Natural killer cell (primary cell): ENCODE measurements around the gene PHAF1. TPM values are rescaled to one million over a fixed set of nuclear protein-coding genes. Genes with fewer than 3 reads are reported as not detected.

ENCODE experiments used
- ATAC-seq, 3 donors: fragments of 150-1000 bp in 2 of 3; fragments of 200-7000 bp in 1 of 3; cut with Tn5 transposase; 1 replicate in 1 of 3; 2 replicates in 2 of 3; pipeline ENCODE4 v1.10.0; 2021; ENCODE audit warnings: mild to moderate bottlenecking in 2 of 3, moderate library complexity in 2 of 3
- DNase-seq, 2 donors: peaks; one replicate each; pipeline versions ENCODE4 v3.0.0 to v3.0.0-alpha.2; 2013 to 2021; ENCODE audit warnings: mixed read lengths in 1 of 2
- H3K27ac ChIP-seq: one replicate; pipeline ENCODE4 v1.5.1; 2013; ENCODE audit warnings: mild to moderate bottlenecking, low read length
- H3K27me3 ChIP-seq: one replicate; pipeline ENCODE4 v1.6.1; 2013; ENCODE audit warnings: low read length; ENCODE audit not compliant: control insufficient read depth, insufficient read depth
- H3K36me3 ChIP-seq: one replicate; pipeline ENCODE4 v1.6.1; 2013; ENCODE audit warnings: low read length; ENCODE audit not compliant: control insufficient read depth, insufficient read depth
- H3K4me1 ChIP-seq: one replicate; pipeline ENCODE4 v1.6.1; 2013; ENCODE audit warnings: low read length; ENCODE audit not compliant: control insufficient read depth, insufficient read depth
- H3K4me3 ChIP-seq: one replicate; pipeline ENCODE4 v1.5.1; 2013; ENCODE audit warnings: low read length
- H3K9me3 ChIP-seq: one replicate; pipeline ENCODE4 v1.6.1; 2013; ENCODE audit warnings: low read length; ENCODE audit not compliant: control insufficient read depth, insufficient read depth
- H3K27ac Mint-ChIP-seq, 2 donors: one replicate each; pipeline ENCODE4 v1.8.0; 2022; ENCODE audit warnings: mild to moderate bottlenecking in 2 of 2, mixed read lengths in 2 of 2, moderate library complexity in 1 of 2
- H3K27me3 Mint-ChIP-seq, 2 donors: one replicate each; pipeline ENCODE4 v1.8.0; 2022; ENCODE audit warnings: low read depth in 2 of 2, mixed read lengths in 2 of 2
- H3K36me3 Mint-ChIP-seq: one replicate; pipeline ENCODE4 v1.8.0; 2022; ENCODE audit warnings: mixed read lengths
- H3K4me1 Mint-ChIP-seq, 2 donors: one replicate each; pipeline ENCODE4 v1.8.0; 2022; ENCODE audit warnings: mixed read lengths in 2 of 2
- H3K4me3 Mint-ChIP-seq: one replicate; pipeline ENCODE4 v1.8.0; 2022; ENCODE audit warnings: mild to moderate bottlenecking, moderate library complexity, mixed read lengths
- H3K9me3 Mint-ChIP-seq, 2 donors: one replicate each; pipeline ENCODE4 v1.8.0; 2022; ENCODE audit warnings: mixed read lengths in 2 of 2
- WGBS: methylation state at CpG from one replicate; pipeline ENCODE4 v1.1.7; 2013; ENCODE audit warnings: missing lambda C conversion rate; ENCODE audit not compliant: insufficient coverage; 5-methylcytosine and 5-hydroxymethylcytosine counted together
- intact Hi-C: fragments of 100-400 bp; cut with micrococcal nuclease; formaldehyde crosslinking; loops from one replicate; pipeline ENCODE4 v1.14.2; 2022
- total RNA-seq, 4 donors: library from RNA; stranded (reverse); fragments of 120-200 nt in 1 of 4; gene quantifications; one replicate each; pipeline versions ENCODE4 v1.2.3 to v1.2.4, GENCODE V29; 2013 to 2022
- TF ChIP-seq, protein P1 (sequence below): fragments of 200-600 bp; IDR thresholded peaks from one replicate; pipeline ENCODE4 v1.8.0; 2022; ENCODE audit warnings: antibody characterized with exemption

The PHAF1 gene
- 10 to 100 TPM; 17.0 to 22.4 (median 22.0) TPM for total RNA-seq
- total RNA-seq (2013) = 17.9 TPM

DNA sequence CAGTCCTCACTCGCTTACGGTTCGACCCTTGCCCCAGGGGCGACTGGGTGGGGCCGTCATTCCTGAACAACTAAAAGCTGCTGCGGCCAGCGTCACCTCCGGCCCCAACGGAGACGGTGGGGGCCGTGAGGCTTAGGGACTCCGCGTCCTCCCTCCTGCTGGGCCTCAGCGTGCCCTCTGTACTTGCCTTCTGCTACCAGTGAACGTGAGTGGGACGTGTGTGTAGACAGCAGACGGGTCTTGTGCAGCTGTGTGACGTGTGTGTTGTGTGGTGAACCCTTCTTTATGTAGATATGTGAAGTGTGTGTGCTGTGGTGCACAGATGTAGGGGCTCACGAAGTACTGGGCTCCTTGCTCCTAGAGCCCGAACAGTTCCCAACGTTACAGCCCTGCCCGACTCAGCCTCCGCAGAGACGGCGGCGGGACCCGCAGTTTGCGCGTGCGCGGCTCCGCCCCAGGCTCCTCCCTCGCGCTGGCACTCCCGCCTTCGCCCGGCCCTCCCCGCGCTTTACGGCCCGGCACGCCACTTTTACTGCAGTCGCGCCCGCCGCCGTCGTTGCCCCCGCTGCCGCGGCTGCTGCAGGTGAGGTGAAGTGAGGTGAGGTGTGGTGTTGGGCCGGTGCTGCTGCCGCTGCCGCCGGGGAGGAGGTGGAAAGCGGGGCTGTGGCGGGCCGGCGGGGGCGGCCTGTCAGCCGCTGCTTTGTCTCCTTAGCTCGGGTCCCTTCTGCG is at the start of gene PHAF1:
Gene PHAF1, plus strand, starts transcription at position 535 of the 729 bp plus-strand sequence. CDS start 235 bp downstream, outside the sequence.
- peak within 1 kb of the TSS; percentile 65 to 86 for H3K27ac Mint-ChIP-seq
- Histone ChIP-seq H3K9me3 (no peaks in the 10 kb centered on the region), H3K36me3 (no peaks in the 10 kb centered on the region), H3K4me3 (peak within 1 kb of the TSS; percentile 75), H3K27me3 (no peaks in the 10 kb centered on the region), H3K4me1 (peaks cover 25% of the 10 kb centered on the region), H3K27ac (peak within 1 kb of the TSS; percentile 31)
- no peaks in the 10 kb centered on the region for H3K36me3 Mint-ChIP-seq
- H3K27me3 Mint-ChIP-seq = no peaks in the 10 kb centered on the region
- peak within 1 kb of the TSS; percentile 94 for H3K4me3 Mint-ChIP-seq
- peaks cover 34 to 38% of the 10 kb centered on the region in 2 donors for H3K4me1 Mint-ChIP-seq
- DNase-seq (peak; percentile 97), ATAC-seq (peak; percentile 91 to 97 (median 95))
- TF ChIP-seq, protein P1, sequence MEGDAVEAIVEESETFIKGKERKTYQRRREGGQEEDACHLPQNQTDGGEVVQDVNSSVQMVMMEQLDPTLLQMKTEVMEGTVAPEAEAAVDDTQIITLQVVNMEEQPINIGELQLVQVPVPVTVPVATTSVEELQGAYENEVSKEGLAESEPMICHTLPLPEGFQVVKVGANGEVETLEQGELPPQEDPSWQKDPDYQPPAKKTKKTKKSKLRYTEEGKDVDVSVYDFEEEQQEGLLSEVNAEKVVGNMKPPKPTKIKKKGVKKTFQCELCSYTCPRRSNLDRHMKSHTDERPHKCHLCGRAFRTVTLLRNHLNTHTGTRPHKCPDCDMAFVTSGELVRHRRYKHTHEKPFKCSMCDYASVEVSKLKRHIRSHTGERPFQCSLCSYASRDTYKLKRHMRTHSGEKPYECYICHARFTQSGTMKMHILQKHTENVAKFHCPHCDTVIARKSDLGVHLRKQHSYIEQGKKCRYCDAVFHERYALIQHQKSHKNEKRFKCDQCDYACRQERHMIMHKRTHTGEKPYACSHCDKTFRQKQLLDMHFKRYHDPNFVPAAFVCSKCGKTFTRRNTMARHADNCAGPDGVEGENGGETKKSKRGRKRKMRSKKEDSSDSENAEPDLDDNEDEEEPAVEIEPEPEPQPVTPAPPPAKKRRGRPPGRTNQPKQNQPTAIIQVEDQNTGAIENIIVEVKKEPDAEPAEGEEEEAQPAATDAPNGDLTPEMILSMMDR = no peak
- H3K9me3 Mint-ChIP-seq = no peaks in the 10 kb centered on the region
- 3% methylated on average over 63 of the region's 63 CpGs for WGBS
- intact Hi-C loops = loop anchor here (1.0 to 10.0 kb wide), 3 partner anchors 48 to 95 kb away; partner anchors contain the start of genes FBXL8 and TRADD

DNA sequence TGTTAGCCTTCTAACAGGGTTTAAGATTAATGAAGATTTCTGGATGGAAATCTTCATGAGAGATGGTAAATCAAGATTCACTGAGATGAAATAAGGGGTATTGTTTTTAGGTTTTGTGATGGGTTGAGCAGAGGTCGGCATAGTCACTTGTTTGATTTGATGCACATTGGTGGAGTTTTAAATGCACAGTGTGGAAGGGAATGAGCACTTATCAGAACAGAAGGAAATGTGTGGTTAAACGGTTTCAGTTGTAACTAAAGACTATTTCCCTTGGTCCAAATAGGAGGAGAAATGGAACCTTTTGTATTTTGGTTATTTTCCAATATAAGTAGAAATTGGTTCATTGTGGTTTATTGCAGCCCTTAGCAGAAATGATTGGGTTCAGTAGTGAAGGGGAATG is 46.7 kb upstream of the PHAF1 start:
- Mint-ChIP-seq H3K27ac (peak overlapping the region in 1 of 2 donors; percentile 21), H3K4me3 (no peak overlapping the region), H3K27me3 (no peaks in the 10 kb centered on the region), H3K4me1 (peaks cover 13 to 15% of the 10 kb centered on the region in 2 donors), H3K9me3 (no peaks in the 10 kb centered on the region), H3K36me3 (no peaks in the 10 kb centered on the region)
- Histone ChIP-seq H3K9me3 (no peaks in the 10 kb centered on the region), H3K27me3 (no peaks in the 10 kb centered on the region), H3K4me1 (peaks cover 5% of the 10 kb centered on the region), H3K4me3 (no peak overlapping the region), H3K36me3 (peaks cover 12% of the 10 kb centered on the region), H3K27ac (no peak overlapping the region)
- TF ChIP-seq, protein P1 = no peak
- intact Hi-C loops = no loop called here
- no peak for ATAC-seq
- no peak for DNase-seq
- 6% methylated on average over 2 of the region's 2 CpGs for WGBS

DNA sequence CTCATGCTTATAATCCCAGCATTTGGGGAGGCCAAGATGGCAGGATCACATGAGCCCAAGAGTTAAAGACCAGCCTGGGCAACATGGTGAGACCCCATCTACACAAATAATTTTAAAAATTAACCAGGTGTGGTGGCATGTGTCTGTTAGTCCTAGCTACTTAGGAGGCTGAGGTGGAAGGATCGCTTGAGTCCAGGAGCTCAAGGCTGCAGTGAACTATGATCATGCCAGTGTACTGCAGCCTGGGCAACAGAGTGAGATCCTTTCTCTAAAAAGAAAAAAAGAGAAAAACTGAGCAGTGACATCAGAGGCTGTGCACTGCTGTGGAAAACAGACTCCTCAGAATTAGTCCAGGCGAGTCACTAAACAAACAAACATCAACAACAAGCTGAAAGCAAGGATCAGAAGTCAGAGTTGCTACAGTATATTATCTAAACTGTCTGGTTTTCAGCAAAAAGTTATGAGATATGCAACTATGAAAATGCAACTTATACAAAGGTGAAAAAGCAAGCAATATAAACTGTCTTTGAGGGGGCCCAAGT is 41.5 kb upstream of the PHAF1 start:
- no peak for DNase-seq
- Mint-ChIP-seq H3K9me3 (no peaks in the 10 kb centered on the region), H3K27ac (no peak overlapping the region), H3K36me3 (no peaks in the 10 kb centered on the region), H3K4me1 (peaks cover 0 to 6% of the 10 kb centered on the region in 2 donors), H3K27me3 (no peaks in the 10 kb centered on the region), H3K4me3 (no peak overlapping the region)
- intact Hi-C loops = no loop called here
- Histone ChIP-seq H3K4me3 (no peak overlapping the region), H3K36me3 (peaks cover 39% of the 10 kb centered on the region), H3K27ac (no peak overlapping the region), H3K9me3 (no peaks in the 10 kb centered on the region), H3K27me3 (no peaks in the 10 kb centered on the region), H3K4me1 (no peaks in the 10 kb centered on the region)
- TF ChIP-seq, protein P1 = no peak
- WGBS = 100% methylated on average over 1 of the region's 2 CpGs
- no peak for ATAC-seq
